IMR-90 (cell line): ENCODE results near the gene MEIS1. TPM values are rescaled to one million over a fixed set of nuclear protein-coding genes. Genes with fewer than 3 reads are reported as not detected.

Source experiments
- ATAC-seq: fragments of 200-7000 bp; cut with Tn5 transposase; 2 replicates; pipeline ENCODE4 v1.9.1; 2020; ENCODE audit warnings: low read depth, mild to moderate bottlenecking, moderate library complexity
- BruUV-seq: library from RNA; stranded (reverse); fragments of 400-500 nt; replicated peaks from 2 replicates; lab custom pipeline; 2021; lab: Mats Ljungman, UMichigan
- CTCF ChIA-PET: fragments of 300-600 bp; formaldehyde crosslinking; extraction: SDS; loops from one replicate; lab custom pipeline; 2021; ENCODE audit warnings: antibody characterized with exemption; lab: Yijun Ruan, JAX
- POLR2A ChIA-PET: fragments of 300-600 bp; sonication (Branson Sonifier 250); formaldehyde crosslinking; loops from one replicate; lab custom pipeline; 2022; ENCODE audit warnings: antibody characterized with exemption; ENCODE audit not compliant: unreplicated experiment; lab: Charles Lee
- DNase-seq: peaks from one replicate; pipeline ENCODE4 v3.0.0; 2013
- H2AFZ ChIP-seq: replicated peaks from 2 replicates; pipeline ENCODE3; 2013; ENCODE audit warnings: low read length, mild to moderate bottlenecking; ENCODE audit not compliant: poor library complexity
- H2AK5ac ChIP-seq: 2 replicates; pipeline ENCODE4 v1.6.1; 2013; ENCODE audit warnings: low read depth, low read length, inconsistent platforms
- H2AK9ac ChIP-seq: replicated peaks from 2 replicates; pipeline ENCODE3; 2013; ENCODE audit warnings: mild to moderate bottlenecking, low read depth, low read length, moderate library complexity; ENCODE audit not compliant: poor library complexity
- H2BK120ac ChIP-seq: 2 replicates; pipeline ENCODE4 v1.6.1; 2013; ENCODE audit warnings: low read depth, low read length, inconsistent platforms
- H2BK15ac ChIP-seq: 3 replicates; pipeline ENCODE4 v1.6.1; 2013; ENCODE audit warnings: low read depth, low read length, inconsistent platforms
- H2BK20ac ChIP-seq: 2 replicates; pipeline ENCODE4 v1.6.1; 2013; ENCODE audit warnings: low read depth, mild to moderate bottlenecking, inconsistent platforms, low read length, moderate library complexity
- H2BK5ac ChIP-seq: 2 replicates; pipeline ENCODE4 v1.6.1; 2013; ENCODE audit warnings: mild to moderate bottlenecking, low read depth, low read length, inconsistent platforms; ENCODE audit not compliant: poor library complexity, severe bottlenecking
- H3K14ac ChIP-seq: replicated peaks from 2 replicates; pipeline ENCODE4 v1.6.1; 2013; ENCODE audit warnings: low read depth, low read length, inconsistent platforms
- H3K18ac ChIP-seq: 2 replicates; pipeline ENCODE4 v1.6.1; 2013; ENCODE audit warnings: low read depth, low read length, control low read depth
- H3K23ac ChIP-seq: 2 replicates; pipeline ENCODE4 v1.6.1; 2013; ENCODE audit warnings: low read depth, low read length, inconsistent platforms
- H3K27ac ChIP-seq: 2 replicates; pipeline ENCODE4 v1.5.1; 2013; ENCODE audit warnings: mild to moderate bottlenecking, control low read depth, low read length; ENCODE audit not compliant: insufficient read depth
- H3K27me3 ChIP-seq: 2 replicates; pipeline ENCODE4 v1.6.1; 2013; ENCODE audit warnings: low read length; ENCODE audit not compliant: control insufficient read depth, insufficient read depth
- H3K36me3 ChIP-seq: 2 replicates; pipeline ENCODE4 v1.6.1; 2013; ENCODE audit warnings: low read length, mixed read lengths; ENCODE audit not compliant: control insufficient read depth, insufficient read depth
- H3K4ac ChIP-seq: 2 replicates; pipeline ENCODE4 v1.6.1; 2013; ENCODE audit warnings: low read depth, low read length, inconsistent platforms
- H3K4me1 ChIP-seq: 2 replicates; pipeline ENCODE4 v1.6.1; 2013; ENCODE audit warnings: low read length, mixed read lengths; ENCODE audit not compliant: control insufficient read depth, insufficient read depth
- H3K4me2 ChIP-seq: 2 replicates; pipeline ENCODE4 v1.6.1; 2013; ENCODE audit warnings: low read depth, mild to moderate bottlenecking, control low read depth, low read length, moderate library complexity
- H3K4me3 ChIP-seq: 2 replicates; pipeline ENCODE4 v1.5.1; 2013; ENCODE audit warnings: low read depth, mild to moderate bottlenecking, control low read depth, low read length, moderate library complexity; ENCODE audit not compliant: insufficient read depth
- H3K56ac ChIP-seq: 2 replicates; pipeline ENCODE4 v1.6.1; 2013; ENCODE audit warnings: low read length, inconsistent platforms; ENCODE audit not compliant: insufficient read depth; ENCODE audit errors: extremely low read depth
- H3K79me1 ChIP-seq, 2 experiments: 2 replicates each; pipeline ENCODE4 v1.6.1; 2013; ENCODE audit warnings: low read length in 2 of 2, inconsistent platforms in 1 of 2, low read depth in 1 of 2
- H3K9ac ChIP-seq: 2 replicates; pipeline ENCODE4 v1.6.1; 2013; ENCODE audit warnings: low read depth, low read length, control low read depth
- H3K9me1 ChIP-seq: 2 replicates; pipeline ENCODE4 v1.6.1; 2013; ENCODE audit warnings: low read length, inconsistent platforms; ENCODE audit not compliant: insufficient read depth
- H3K9me3 ChIP-seq: 2 replicates; pipeline ENCODE4 v1.6.1; 2013; ENCODE audit warnings: low read length; ENCODE audit not compliant: control insufficient read depth, insufficient read depth
- H4K20me1 ChIP-seq: 2 replicates; pipeline ENCODE4 v1.6.1; 2013; ENCODE audit warnings: low read length, inconsistent platforms; ENCODE audit not compliant: insufficient read depth
- H4K5ac ChIP-seq: 2 replicates; pipeline ENCODE4 v1.6.1; 2013; ENCODE audit warnings: mild to moderate bottlenecking, low read depth, low read length, control low read depth
- H4K8ac ChIP-seq, 2 experiments: 2 replicates each; pipeline ENCODE4 v1.6.1; 2013; ENCODE audit warnings: low read depth in 2 of 2, low read length in 2 of 2, control low read depth in 1 of 2, inconsistent platforms in 1 of 2
- H4K91ac ChIP-seq: 2 replicates; pipeline ENCODE4 v1.6.1; 2013; ENCODE audit warnings: low read depth, low read length, inconsistent platforms; ENCODE audit not compliant: insufficient read depth
- BHLHE40 ChIP-seq: fragments of 150-350 bp; IDR thresholded peaks from 2 replicates; pipeline ENCODE4 v1.6.1; 2016; ENCODE audit warnings: mild to moderate bottlenecking, low read depth, low read length
- CEBPB ChIP-seq: IDR thresholded peaks from 2 replicates; pipeline ENCODE4 v1.6.1; 2012; ENCODE audit warnings: low read depth, low read length, improper control_type of control experiment
- CHD1 ChIP-seq: IDR thresholded peaks from 2 replicates; pipeline ENCODE4 v1.6.1; 2012; ENCODE audit warnings: low read depth, low read length, improper control_type of control experiment
- FOS ChIP-seq: fragments of 150-350 bp; IDR thresholded peaks from 2 replicates; pipeline ENCODE4 v1.6.1; 2016; ENCODE audit warnings: low read depth, low read length
- MAZ ChIP-seq: IDR thresholded peaks from 2 replicates; pipeline ENCODE4 v1.6.1; 2012; ENCODE audit warnings: low read depth, mild to moderate bottlenecking, low read length, improper control_type of control experiment, moderate library complexity, borderline replicate concordance
- MXI1 ChIP-seq: IDR thresholded peaks from 2 replicates; pipeline ENCODE4 v1.6.1; 2012; ENCODE audit warnings: low read depth, mild to moderate bottlenecking, low read length, moderate library complexity, borderline replicate concordance
- NFE2L2 ChIP-seq: fragments of 150-350 bp; IDR thresholded peaks from 2 replicates; pipeline ENCODE4 v1.6.1; 2016; ENCODE audit warnings: low read depth, mild to moderate bottlenecking, low read length
- POLR2A ChIP-seq: IDR thresholded peaks from 2 replicates; pipeline ENCODE4 v1.6.1; 2012; ENCODE audit warnings: mild to moderate bottlenecking, low read depth, low read length
- RAD21 ChIP-seq: IDR thresholded peaks from 2 replicates; pipeline ENCODE4 v1.6.1; 2012; ENCODE audit warnings: low read length, improper control_type of control experiment
- RCOR1 ChIP-seq: IDR thresholded peaks from 2 replicates; pipeline ENCODE4 v1.6.1; 2012; ENCODE audit warnings: mild to moderate bottlenecking, low read length, improper control_type of control experiment; ENCODE audit not compliant: insufficient replicate concordance
- RFX5 ChIP-seq: IDR thresholded peaks from 2 replicates; pipeline ENCODE4 v1.8.0; 2012; ENCODE audit warnings: low read depth, mild to moderate bottlenecking, low read length, moderate library complexity
- WGBS, 2 experiments: methylation state at CpG; one replicate each; pipeline versions ENCODE4 v1.1.5 to v1.1.7; 2013; ENCODE audit warnings: missing lambda C conversion rate in 2 of 2; ENCODE audit not compliant: insufficient read length in 1 of 2; ENCODE audit errors: extremely low coverage in 2 of 2; 5-methylcytosine and 5-hydroxymethylcytosine counted together
- dilution Hi-C: fragments of 300-500 bp; cut with HindIII; formaldehyde crosslinking; loops from one replicate; pipeline ENCODE4 v1.14.3; 2018; ENCODE audit warnings: low sequenced_read_pairs; ENCODE audit not compliant: unreplicated experiment
- in situ Hi-C: fragments of 300-500 bp; cut with MboI; formaldehyde crosslinking; loops from 3 replicates; pipeline ENCODE4 v1.14.3; 2019; ENCODE audit warnings: low sequenced_read_pairs, inconsistent platforms, mixed read lengths
- intact Hi-C: fragments of 100-400 bp; cut with micrococcal nuclease; formaldehyde crosslinking; loops from 2 replicates; pipeline ENCODE4 v1.10.0; 2022
- polyA plus RNA-seq, 3 experiments: library from polyadenylated mRNA; depleted of rRNA; stranded (reverse); fragments of >200 nt; gene quantifications; 2 replicates each; pipeline ENCODE4 v1.2.3, GENCODE V29; 2012; ENCODE audit warnings: low replicate concordance in 1 of 3
- total RNA-seq: library from RNA; depleted of rRNA; stranded (reverse); fragments of >200 nt; gene quantifications from 2 replicates; pipeline ENCODE4 v1.2.3, GENCODE V29; 2012
- TF ChIP-seq, protein P1 (sequence below): fragments of 150-350 bp; IDR thresholded peaks from 2 replicates; pipeline ENCODE4 v1.6.1; 2017; ENCODE audit warnings: mild to moderate bottlenecking, antibody characterized with exemption, low read length, low read depth
- TF ChIP-seq, protein P2 (sequence below): conservative IDR thresholded peaks from 2 replicates; pipeline ENCODE4 v1.5.1; 2012; ENCODE audit warnings: mild to moderate bottlenecking, low read depth, low read length, improper control_type of control experiment
- TF ChIP-seq, protein P3 (sequence below): fragments of 150-350 bp; IDR thresholded peaks from 2 replicates; pipeline ENCODE4 v1.6.1; 2016; ENCODE audit warnings: low read depth, mild to moderate bottlenecking, low read length, moderate library complexity, borderline replicate concordance

The MEIS1 gene
- total and polyA plus RNA-seq, 2 of the 4 experiments (the other 2 are of a cell fraction), result 54.4 to 157 TPM

DNA sequence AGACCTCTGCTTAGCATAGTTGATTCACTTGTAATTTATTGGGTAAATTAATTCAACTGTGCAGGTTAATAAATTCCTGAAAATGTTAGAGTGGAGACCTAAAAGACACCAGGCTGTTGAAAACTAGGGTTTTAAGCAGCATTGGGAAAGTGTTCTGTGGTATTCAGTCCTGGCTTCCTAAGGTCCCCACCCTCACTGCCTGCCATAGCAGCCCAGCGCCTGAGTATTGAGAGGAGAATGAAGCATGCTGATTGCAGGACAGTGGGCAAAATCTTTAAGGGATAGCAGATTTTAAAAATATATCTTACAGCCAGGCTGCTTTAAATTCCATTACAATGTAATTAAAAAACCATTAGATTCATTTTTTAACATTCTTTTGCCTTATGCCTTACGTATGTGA, 20.6 kb downstream of the MEIS1 start:
- in situ Hi-C loops (no loop called here), dilution Hi-C loops (no loop called here), intact Hi-C loops (no loop called here)
- H2BK15ac ChIP-seq, result no peak overlapping the region
- peaks cover 34% of the 10 kb centered on the region for H3K36me3 ChIP-seq
- CTCF ChIA-PET, result no interaction called here
- H3K4me1 ChIP-seq, result peaks cover 17% of the 10 kb centered on the region
- H3K9me3 ChIP-seq, result no peaks in the 10 kb centered on the region
- no peak overlapping the region for H3K4ac ChIP-seq
- no peak for ATAC-seq
- H3K18ac ChIP-seq, result no peak overlapping the region
- TF ChIP-seq RFX5 (no peak), RAD21 (no peak), CEBPB (no peak), MXI1 (no peak), MAZ (no peak), FOS (no peak), BHLHE40 (no peak), CHD1 (no peak), NFE2L2 (no peak), POLR2A (no peak), RCOR1 (no peak)
- TF ChIP-seq, protein P1, sequence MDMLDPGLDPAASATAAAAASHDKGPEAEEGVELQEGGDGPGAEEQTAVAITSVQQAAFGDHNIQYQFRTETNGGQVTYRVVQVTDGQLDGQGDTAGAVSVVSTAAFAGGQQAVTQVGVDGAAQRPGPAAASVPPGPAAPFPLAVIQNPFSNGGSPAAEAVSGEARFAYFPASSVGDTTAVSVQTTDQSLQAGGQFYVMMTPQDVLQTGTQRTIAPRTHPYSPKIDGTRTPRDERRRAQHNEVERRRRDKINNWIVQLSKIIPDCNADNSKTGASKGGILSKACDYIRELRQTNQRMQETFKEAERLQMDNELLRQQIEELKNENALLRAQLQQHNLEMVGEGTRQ, result no peak
- TF ChIP-seq, protein P2, sequence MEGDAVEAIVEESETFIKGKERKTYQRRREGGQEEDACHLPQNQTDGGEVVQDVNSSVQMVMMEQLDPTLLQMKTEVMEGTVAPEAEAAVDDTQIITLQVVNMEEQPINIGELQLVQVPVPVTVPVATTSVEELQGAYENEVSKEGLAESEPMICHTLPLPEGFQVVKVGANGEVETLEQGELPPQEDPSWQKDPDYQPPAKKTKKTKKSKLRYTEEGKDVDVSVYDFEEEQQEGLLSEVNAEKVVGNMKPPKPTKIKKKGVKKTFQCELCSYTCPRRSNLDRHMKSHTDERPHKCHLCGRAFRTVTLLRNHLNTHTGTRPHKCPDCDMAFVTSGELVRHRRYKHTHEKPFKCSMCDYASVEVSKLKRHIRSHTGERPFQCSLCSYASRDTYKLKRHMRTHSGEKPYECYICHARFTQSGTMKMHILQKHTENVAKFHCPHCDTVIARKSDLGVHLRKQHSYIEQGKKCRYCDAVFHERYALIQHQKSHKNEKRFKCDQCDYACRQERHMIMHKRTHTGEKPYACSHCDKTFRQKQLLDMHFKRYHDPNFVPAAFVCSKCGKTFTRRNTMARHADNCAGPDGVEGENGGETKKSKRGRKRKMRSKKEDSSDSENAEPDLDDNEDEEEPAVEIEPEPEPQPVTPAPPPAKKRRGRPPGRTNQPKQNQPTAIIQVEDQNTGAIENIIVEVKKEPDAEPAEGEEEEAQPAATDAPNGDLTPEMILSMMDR, result no peak
- TF ChIP-seq, protein P3, sequence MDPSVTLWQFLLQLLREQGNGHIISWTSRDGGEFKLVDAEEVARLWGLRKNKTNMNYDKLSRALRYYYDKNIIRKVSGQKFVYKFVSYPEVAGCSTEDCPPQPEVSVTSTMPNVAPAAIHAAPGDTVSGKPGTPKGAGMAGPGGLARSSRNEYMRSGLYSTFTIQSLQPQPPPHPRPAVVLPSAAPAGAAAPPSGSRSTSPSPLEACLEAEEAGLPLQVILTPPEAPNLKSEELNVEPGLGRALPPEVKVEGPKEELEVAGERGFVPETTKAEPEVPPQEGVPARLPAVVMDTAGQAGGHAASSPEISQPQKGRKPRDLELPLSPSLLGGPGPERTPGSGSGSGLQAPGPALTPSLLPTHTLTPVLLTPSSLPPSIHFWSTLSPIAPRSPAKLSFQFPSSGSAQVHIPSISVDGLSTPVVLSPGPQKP, result no peak
- H3K4me3 ChIP-seq, result no peak overlapping the region
- no peak overlapping the region for H2AFZ ChIP-seq
- no peak overlapping the region for H4K5ac ChIP-seq
- H2BK120ac ChIP-seq, result no peak overlapping the region
- H3K4me2 ChIP-seq, result no peak overlapping the region
- peaks cover 5 to 43% of the 10 kb centered on the region in 2 experiments; a peak in 3 of 4 replicates for H3K79me1 ChIP-seq
- no peak overlapping the region for H3K9ac ChIP-seq
- no CpG with 5 or more reads among the region's 2 CpGs for WGBS, 2 experiments
- no peaks in the 10 kb centered on the region for H3K27me3 ChIP-seq
- H4K8ac ChIP-seq, result no peak overlapping the region
- no peak overlapping the region for H2AK9ac ChIP-seq
- no peak overlapping the region for H2AK5ac ChIP-seq
- H2BK20ac ChIP-seq, result no peak overlapping the region
- H4K20me1 ChIP-seq, result peaks cover 72% of the 10 kb centered on the region
- no peak for DNase-seq
- H4K91ac ChIP-seq, result no peak overlapping the region
- no peak overlapping the region for H3K27ac ChIP-seq
- H2BK5ac ChIP-seq, result no peak overlapping the region
- H3K14ac ChIP-seq, result no peak overlapping the region
- peaks cover 21% of the 10 kb centered on the region for H3K9me1 ChIP-seq
- H3K56ac ChIP-seq, result no peak overlapping the region
- no TSS peak for BruUV-seq
- POLR2A ChIA-PET, result no interaction called here
- no peak overlapping the region for H3K23ac ChIP-seq
